ENCODE measurements around the gene FKBP8.

GRCh38 chr19:18542941-18543813, at the start of gene FKBP8:
- TF ChIP-seq CTCF (IDR thresholded peaks at IDR 0.05) (no peak), POLR2AphosphoS5 (IDR thresholded peaks at IDR 0.05) (no peak), POLR2A (IDR thresholded peaks at IDR 0.05) (no peak), EP300 (IDR thresholded peaks at IDR 0.05) (no peak)
